DND-41 (cell line): Measurements from ENCODE around the gene ATF6.
A peak's percentile ranks its signal among the peaks of the same experiment; 100 is the strongest.

Source experiments
- ATAC-seq: fragments of 200-7000 bp; cut with Tn5 transposase; 3 replicates; pipeline ENCODE4 v1.9.1; 2021; ENCODE audit warnings: low read depth; ENCODE audit not compliant: insufficient read depth
- DNase-seq: peaks from one replicate; pipeline ENCODE4 v3.0.0-alpha.2; 2020
- H2AFZ ChIP-seq: 2 replicates; pipeline ENCODE4 v1.6.0; 2012; ENCODE audit warnings: low read depth, low read length
- H3K27ac ChIP-seq: 2 replicates; pipeline ENCODE4 v1.5.1; 2012; ENCODE audit warnings: low read length, inconsistent platforms
- H3K27me3 ChIP-seq: fragments of 200-600 bp; sonication (generic); 2 replicates; pipeline ENCODE4 v1.6.0; 2012; ENCODE audit warnings: low read length, mild to moderate bottlenecking, inconsistent platforms; ENCODE audit not compliant: insufficient read depth, poor library complexity
- H3K36me3 ChIP-seq: 2 replicates; pipeline ENCODE4 v1.5.1; 2012; ENCODE audit warnings: low read length, inconsistent platforms; ENCODE audit not compliant: insufficient read depth
- H3K4me1 ChIP-seq: 2 replicates; pipeline ENCODE4 v1.5.1; 2012; ENCODE audit warnings: mild to moderate bottlenecking, low read length; ENCODE audit not compliant: insufficient read depth
- H3K4me2 ChIP-seq: 2 replicates; pipeline ENCODE4 v1.6.0; 2012; ENCODE audit warnings: mild to moderate bottlenecking, moderate library complexity, low read length, inconsistent platforms; ENCODE audit not compliant: insufficient read depth
- H3K4me3 ChIP-seq, 2 experiments: fragments of 200-600 bp in 1 of 2; shearing (Covaris generic) in 1 of 2; 2 replicates each; pipeline ENCODE4 v1.5.1; 2012 to 2016; ENCODE audit warnings: inconsistent platforms in 2 of 2, low read length in 2 of 2, mild to moderate bottlenecking in 2 of 2, low read depth in 1 of 2, moderate library complexity in 1 of 2
- H3K79me2 ChIP-seq: 2 replicates; pipeline ENCODE4 v1.6.0; 2012; ENCODE audit warnings: low read length, inconsistent platforms; ENCODE audit not compliant: insufficient read depth
- H3K9ac ChIP-seq: 2 replicates; pipeline ENCODE4 v1.6.0; 2012; ENCODE audit warnings: low read depth, mild to moderate bottlenecking, inconsistent platforms, low read length, moderate library complexity
- H3K9me3 ChIP-seq: 2 replicates; pipeline ENCODE4 v1.5.1; 2012; ENCODE audit warnings: low read length, moderate library complexity, mild to moderate bottlenecking, inconsistent platforms; ENCODE audit not compliant: insufficient read depth, severe bottlenecking
- H4K20me1 ChIP-seq: 2 replicates; pipeline ENCODE4 v1.6.0; 2012; ENCODE audit warnings: low read length; ENCODE audit not compliant: insufficient read depth
- EZH2 ChIP-seq: IDR thresholded peaks from 3 replicates; pipeline ENCODE4 v1.6.1; 2012; ENCODE audit warnings: borderline replicate concordance, low read depth, mild to moderate bottlenecking, moderate library complexity, low read length, inconsistent platforms; ENCODE audit not compliant: severe bottlenecking
- TF ChIP-seq, protein P1 (sequence below): IDR thresholded peaks from 2 replicates; pipeline ENCODE4 v1.5.1; 2012; ENCODE audit warnings: borderline replicate concordance, low read length, moderate library complexity, mild to moderate bottlenecking; ENCODE audit not compliant: poor library complexity, severe bottlenecking; ENCODE audit errors: extremely low read depth

Gene ATF6

DNA sequence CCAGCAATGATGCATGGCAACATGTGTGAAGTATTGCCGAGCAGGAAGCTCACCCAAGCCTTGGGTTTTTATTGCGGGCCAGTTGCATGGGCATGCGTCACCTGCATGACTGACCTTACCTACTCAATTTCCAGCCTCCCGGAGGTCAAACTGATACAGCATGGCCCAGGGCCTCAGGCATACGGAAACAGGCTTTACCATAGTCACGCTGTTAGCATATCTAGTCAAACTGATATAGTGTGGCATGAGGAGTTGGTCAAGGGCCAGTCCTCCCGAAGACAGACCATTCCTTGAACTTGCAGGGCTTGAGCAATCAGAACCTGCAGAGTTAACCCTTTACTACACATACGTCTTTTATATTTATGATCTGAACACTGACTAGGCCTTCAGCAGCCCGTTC, 22.9 kb upstream of the ATF6 start:
- Histone ChIP-seq H4K20me1 (no peaks in the 10 kb centered on the region), H3K36me3 (no peaks in the 10 kb centered on the region), H3K4me3 (no peak overlapping the region), H2AFZ (no peak overlapping the region), H3K27ac (no peak overlapping the region), H3K9me3 (no peaks in the 10 kb centered on the region), H3K4me2 (no peak overlapping the region), H3K79me2 (no peaks in the 10 kb centered on the region), H3K27me3 (peaks cover 7% of the 10 kb centered on the region), H3K4me1 (peaks cover 11% of the 10 kb centered on the region), H3K9ac (no peak overlapping the region)
- DNase-seq (no peak), ATAC-seq (no peak)
- TF ChIP-seq EZH2: no peak
- TF ChIP-seq, protein P1, sequence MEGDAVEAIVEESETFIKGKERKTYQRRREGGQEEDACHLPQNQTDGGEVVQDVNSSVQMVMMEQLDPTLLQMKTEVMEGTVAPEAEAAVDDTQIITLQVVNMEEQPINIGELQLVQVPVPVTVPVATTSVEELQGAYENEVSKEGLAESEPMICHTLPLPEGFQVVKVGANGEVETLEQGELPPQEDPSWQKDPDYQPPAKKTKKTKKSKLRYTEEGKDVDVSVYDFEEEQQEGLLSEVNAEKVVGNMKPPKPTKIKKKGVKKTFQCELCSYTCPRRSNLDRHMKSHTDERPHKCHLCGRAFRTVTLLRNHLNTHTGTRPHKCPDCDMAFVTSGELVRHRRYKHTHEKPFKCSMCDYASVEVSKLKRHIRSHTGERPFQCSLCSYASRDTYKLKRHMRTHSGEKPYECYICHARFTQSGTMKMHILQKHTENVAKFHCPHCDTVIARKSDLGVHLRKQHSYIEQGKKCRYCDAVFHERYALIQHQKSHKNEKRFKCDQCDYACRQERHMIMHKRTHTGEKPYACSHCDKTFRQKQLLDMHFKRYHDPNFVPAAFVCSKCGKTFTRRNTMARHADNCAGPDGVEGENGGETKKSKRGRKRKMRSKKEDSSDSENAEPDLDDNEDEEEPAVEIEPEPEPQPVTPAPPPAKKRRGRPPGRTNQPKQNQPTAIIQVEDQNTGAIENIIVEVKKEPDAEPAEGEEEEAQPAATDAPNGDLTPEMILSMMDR: no peak

DNA sequence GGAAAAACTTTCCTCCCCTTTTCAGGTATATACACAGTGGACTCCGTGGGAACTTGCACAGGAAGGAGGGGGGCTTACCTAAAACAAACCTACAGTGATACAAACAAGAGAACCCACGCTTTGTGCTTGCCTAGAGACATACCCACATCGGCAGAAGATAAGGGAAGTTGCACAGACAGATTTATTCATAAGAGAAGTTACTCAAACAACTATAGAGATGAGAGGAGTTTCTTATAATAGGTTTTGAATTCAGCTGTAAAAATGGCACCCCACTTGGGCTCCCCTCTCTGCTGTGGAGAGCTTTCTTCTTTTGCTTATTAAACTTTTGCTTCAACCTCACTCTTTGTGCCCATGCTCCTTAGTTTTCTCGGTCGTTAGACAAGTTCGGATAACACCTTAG, 18.3 kb upstream of the ATF6 start:
- Histone ChIP-seq H3K4me1 (peaks cover 31% of the 10 kb centered on the region), H3K27me3 (no peaks in the 10 kb centered on the region), H4K20me1 (peaks cover 3% of the 10 kb centered on the region; the same call in 1 of the 2 replicates), H3K9me3 (no peaks in the 10 kb centered on the region), H3K36me3 (peaks cover 22% of the 10 kb centered on the region), H2AFZ (no peak overlapping the region), H3K4me3 (no peak overlapping the region), H3K79me2 (peaks cover 35% of the 10 kb centered on the region), H3K27ac (no peak overlapping the region), H3K9ac (no peak overlapping the region), H3K4me2 (no peak overlapping the region)
- DNase-seq (no peak), ATAC-seq (no peak)
- no peak for TF ChIP-seq EZH2
- TF ChIP-seq, protein P1: no peak

DNA sequence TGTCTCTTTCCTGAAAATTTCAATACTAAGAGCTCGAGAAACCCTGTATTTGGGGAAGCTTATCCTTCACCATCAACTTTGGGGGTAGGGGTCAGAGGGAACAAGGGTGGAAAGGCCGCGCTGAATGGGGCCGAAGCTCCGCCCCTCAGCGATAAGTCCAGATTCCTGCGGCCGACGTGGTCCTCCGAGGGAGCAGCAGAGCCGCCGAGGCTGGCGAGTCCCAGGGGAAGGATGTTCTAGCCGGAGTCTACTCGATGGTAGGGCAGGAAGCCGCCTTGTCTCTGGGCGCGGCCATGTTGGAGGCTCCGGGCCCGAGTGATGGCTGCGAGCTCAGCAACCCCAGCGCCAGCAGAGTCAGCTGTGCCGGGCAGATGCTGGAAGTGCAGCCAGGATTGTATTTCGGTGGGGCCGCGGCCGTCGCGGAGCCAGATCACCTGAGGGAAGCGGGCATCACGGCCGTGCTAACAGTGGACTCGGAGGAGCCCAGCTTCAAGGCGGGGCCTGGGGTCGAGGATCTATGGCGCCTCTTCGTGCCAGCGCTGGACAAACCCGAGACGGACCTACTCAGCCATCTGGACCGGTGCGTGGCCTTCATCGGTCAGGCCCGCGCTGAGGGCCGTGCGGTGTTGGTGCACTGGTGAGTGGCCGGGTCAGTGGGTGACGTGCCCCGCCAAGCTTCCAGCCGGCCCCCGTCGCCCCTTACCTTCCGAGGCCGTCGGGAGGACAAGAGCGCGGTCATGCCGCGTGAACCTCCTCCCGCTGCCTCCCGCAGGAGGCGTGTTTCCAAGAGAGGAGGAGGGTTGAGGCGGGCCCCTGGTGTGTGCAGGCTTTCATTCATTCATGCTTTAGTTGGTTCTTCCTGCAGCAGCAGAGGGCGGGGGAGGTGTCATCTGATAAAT, 16.4 kb upstream of the ATF6 start, which contains the start of gene DUSP12:
TSS of gene DUSP12 (plus strand) at position 278 of the 899 bp plus-strand sequence. CDS start at position 294, 16 bp downstream.
- Histone ChIP-seq H4K20me1 (peaks cover 3% of the 10 kb centered on the region; the same call in 1 of the 2 replicates), H3K9ac (peak within 1 kb of the TSS; percentile 92), H3K4me2 (peak within 1 kb of the TSS; percentile 89), H3K27ac (peak within 1 kb of the TSS; percentile 91), H3K36me3 (peaks cover 40% of the 10 kb centered on the region), H3K4me1 (peaks cover 34% of the 10 kb centered on the region), H3K4me3 (peak within 1 kb of the TSS; percentile 95 to 99), H2AFZ (peak within 1 kb of the TSS; percentile 90), H3K79me2 (peaks cover 44% of the 10 kb centered on the region), H3K27me3 (no peaks in the 10 kb centered on the region), H3K9me3 (no peaks in the 10 kb centered on the region)
- peak; percentile 98 for ATAC-seq
- TF ChIP-seq, protein P1: peak; percentile 66
- TF ChIP-seq EZH2: no peak
- DNase-seq: peak; percentile 92
